ENCODE results near the gene TMEM132D.

DNA sequence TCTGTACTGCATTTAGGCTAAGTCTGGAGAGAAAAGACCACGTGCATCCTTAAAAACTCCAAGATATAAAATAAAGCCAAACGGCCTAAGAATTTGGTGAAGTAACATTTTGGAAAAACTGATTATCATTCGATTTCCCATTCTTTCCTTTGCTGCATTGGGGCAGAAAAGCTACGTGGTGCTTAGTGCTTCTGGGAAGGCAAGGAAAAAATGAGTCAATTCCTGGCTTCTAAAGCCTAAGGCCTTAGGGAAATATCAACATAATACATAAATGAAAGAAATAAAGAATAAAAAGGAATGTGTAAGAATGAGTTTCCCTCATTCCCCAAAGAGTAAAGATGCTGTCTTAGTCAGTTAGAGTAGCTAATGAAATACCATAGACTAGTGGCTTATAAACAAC is 530.1 kb downstream of the TMEM132D start:
- TF ChIP-seq, protein P1, sequence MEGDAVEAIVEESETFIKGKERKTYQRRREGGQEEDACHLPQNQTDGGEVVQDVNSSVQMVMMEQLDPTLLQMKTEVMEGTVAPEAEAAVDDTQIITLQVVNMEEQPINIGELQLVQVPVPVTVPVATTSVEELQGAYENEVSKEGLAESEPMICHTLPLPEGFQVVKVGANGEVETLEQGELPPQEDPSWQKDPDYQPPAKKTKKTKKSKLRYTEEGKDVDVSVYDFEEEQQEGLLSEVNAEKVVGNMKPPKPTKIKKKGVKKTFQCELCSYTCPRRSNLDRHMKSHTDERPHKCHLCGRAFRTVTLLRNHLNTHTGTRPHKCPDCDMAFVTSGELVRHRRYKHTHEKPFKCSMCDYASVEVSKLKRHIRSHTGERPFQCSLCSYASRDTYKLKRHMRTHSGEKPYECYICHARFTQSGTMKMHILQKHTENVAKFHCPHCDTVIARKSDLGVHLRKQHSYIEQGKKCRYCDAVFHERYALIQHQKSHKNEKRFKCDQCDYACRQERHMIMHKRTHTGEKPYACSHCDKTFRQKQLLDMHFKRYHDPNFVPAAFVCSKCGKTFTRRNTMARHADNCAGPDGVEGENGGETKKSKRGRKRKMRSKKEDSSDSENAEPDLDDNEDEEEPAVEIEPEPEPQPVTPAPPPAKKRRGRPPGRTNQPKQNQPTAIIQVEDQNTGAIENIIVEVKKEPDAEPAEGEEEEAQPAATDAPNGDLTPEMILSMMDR (IDR thresholded peaks at IDR 0.05): no peak
- no peak for TF ChIP-seq POLR2AphosphoS5 (IDR thresholded peaks at IDR 0.05)
- TF ChIP-seq POLR2A (IDR thresholded peaks at IDR 0.05): no peak

All from gastroesophageal sphincter (tissue), 3 donors.